K562 (cell line): Measurements from ENCODE around the gene COMP. TPM values are rescaled to one million over a fixed set of nuclear protein-coding genes. Genes with fewer than 3 reads are reported as not detected.

Experiments used
- DMBX1 ChIP-seq: fragments of 250-450 bp; sonication (Bioruptor Pico); IDR thresholded peaks from 2 replicates; pipeline ENCODE4 v1.8.0; 2022; ENCODE audit warnings: inconsistent platforms, mild to moderate bottlenecking, moderate library complexity, borderline replicate concordance
- HMGXB4 ChIP-seq: sonication (generic); formaldehyde crosslinking; IDR thresholded peaks from 2 replicates; pipeline ENCODE4 v1.8.1; 2023; ENCODE audit warnings: mild to moderate bottlenecking, missing genetic modification reagents
- KAT2B ChIP-seq: IDR thresholded peaks from one replicate; pipeline ENCODE4 v1.6.1; 2012; ENCODE audit warnings: low read depth, mild to moderate bottlenecking, control low read depth, inconsistent platforms, low read length, moderate library complexity
- KLF13 ChIP-seq: fragments of 450-650 bp; IDR thresholded peaks from 2 replicates; pipeline ENCODE4 v1.6.1; 2016; ENCODE audit warnings: missing genetic modification characterization, low read depth, mild to moderate bottlenecking, missing compliant biosample characterization, moderate library complexity, borderline replicate concordance
- PATZ1 ChIP-seq: fragments of 250-450 bp; sonication (Bioruptor Pico); IDR thresholded peaks from 2 replicates; pipeline ENCODE4 v1.5.0; 2020; ENCODE audit warnings: mild to moderate bottlenecking, borderline replicate concordance
- PCBP1 ChIP-seq: fragments of 200-400 bp; formaldehyde crosslinking; IDR thresholded peaks from 2 replicates; pipeline ENCODE4 v1.6.1; 2018; ENCODE audit warnings: mild to moderate bottlenecking, low read depth, low read length; ENCODE audit not compliant: poor library complexity, severe bottlenecking
- RBBP5 ChIP-seq: fragments of 200-600 bp; sonication (generic); IDR thresholded peaks from 2 replicates; pipeline ENCODE4 v1.6.1; 2012; ENCODE audit warnings: borderline replicate concordance, mild to moderate bottlenecking, low read length, control low read depth, inconsistent platforms; ENCODE audit not compliant: insufficient read depth, poor library complexity, severe bottlenecking
- TGIF2 ChIP-seq: sonication (generic); formaldehyde crosslinking; IDR thresholded peaks from 2 replicates; pipeline ENCODE4 v1.8.1; 2022; ENCODE audit warnings: mild to moderate bottlenecking, missing genetic modification reagents, moderate library complexity
- ZNF133 ChIP-seq: fragments of 250-450 bp; sonication (Bioruptor Pico); IDR thresholded peaks from 2 replicates; pipeline ENCODE4 v1.4.0; 2020; ENCODE audit warnings: mild to moderate bottlenecking
- ZNF318 ChIP-seq, 2 experiments: fragments of 450-650 bp; IDR thresholded peaks; 2 replicates each; pipeline ENCODE4 v1.6.1; 2016; ENCODE audit warnings: mild to moderate bottlenecking in 2 of 2, borderline replicate concordance in 1 of 2, low read depth in 1 of 2, moderate library complexity in 1 of 2
- ZSCAN29 ChIP-seq: fragments of 450-650 bp; IDR thresholded peaks from 2 replicates; pipeline ENCODE4 v1.6.1; 2017
- polyA plus RNA-seq, 8 experiments: library from polyadenylated mRNA; depleted of rRNA in 4 of 8; stranded (reverse) in 5 of 8; unstranded in 3 of 8; fragments of >200 nt; fragmentation: Nextera tagmentation in 2 of 8; fragmentation: Illumina TruSeq in 1 of 8; extraction: Ambion mirVana in 2 of 8; extraction: Trizol in 1 of 8; gene quantifications; 2 replicates each; pipeline versions ENCODE4 v1.2.1 to v1.2.3, GENCODE V29; 2011 to 2014; ENCODE audit warnings: inconsistent platforms in 1 of 8, missing spikeins in 1 of 8
- total RNA-seq, 7 experiments: library from RNA; depleted of rRNA in 6 of 7; stranded (reverse); fragments of >200 nt in 6 of 7; fragmentation: Illumina TruSeq in 2 of 7; extraction: Trizol in 2 of 7; gene quantifications; 2 replicates each; pipeline versions ENCODE4 v1.2.1 to v1.2.3, GENCODE V29; 2011 to 2021; ENCODE audit warnings: low replicate concordance in 1 of 7

COMP gene
- total and polyA plus RNA-seq, 9 of the 15 experiments (the other 6 are each of a cell fraction or from before 2014, with no cell fraction given) = 0.07 TPM; not detected in 8

GRCh38 chr19:18742838-18743783 lies 48.0 kb downstream of the COMP start (continued):
- TF ChIP-seq DMBX1 (CRISPR knock-in tag) (no peak), TGIF2 (CRISPR knock-in tag) (no peak), KAT2B (no peak), KLF13 (tag) (no peak), ZNF133 (no peak), RBBP5 (peak; percentile 39), PCBP1 (no peak), PATZ1 (no peak), ZSCAN29 (no peak), ZNF318 (IDR thresholded peaks at IDR 0.05; ENCODE audit: borderline replicate concordance in 1 of 2, low read depth in 1 of 2) (no peak), HMGXB4 (CRISPR knock-in tag) (no peak)
